ENCODE results near the gene TERT. TPM values are rescaled to one million over a fixed set of nuclear protein-coding genes. Genes with fewer than 3 reads are reported as not detected.

Gene TERT
- total and polyA plus RNA-seq, 10 of the 15 experiments (the other 5 are each of a cell fraction or from before 2014, with no cell fraction given): 0.08 to 21.5 (median 5.0) TPM

DNA sequence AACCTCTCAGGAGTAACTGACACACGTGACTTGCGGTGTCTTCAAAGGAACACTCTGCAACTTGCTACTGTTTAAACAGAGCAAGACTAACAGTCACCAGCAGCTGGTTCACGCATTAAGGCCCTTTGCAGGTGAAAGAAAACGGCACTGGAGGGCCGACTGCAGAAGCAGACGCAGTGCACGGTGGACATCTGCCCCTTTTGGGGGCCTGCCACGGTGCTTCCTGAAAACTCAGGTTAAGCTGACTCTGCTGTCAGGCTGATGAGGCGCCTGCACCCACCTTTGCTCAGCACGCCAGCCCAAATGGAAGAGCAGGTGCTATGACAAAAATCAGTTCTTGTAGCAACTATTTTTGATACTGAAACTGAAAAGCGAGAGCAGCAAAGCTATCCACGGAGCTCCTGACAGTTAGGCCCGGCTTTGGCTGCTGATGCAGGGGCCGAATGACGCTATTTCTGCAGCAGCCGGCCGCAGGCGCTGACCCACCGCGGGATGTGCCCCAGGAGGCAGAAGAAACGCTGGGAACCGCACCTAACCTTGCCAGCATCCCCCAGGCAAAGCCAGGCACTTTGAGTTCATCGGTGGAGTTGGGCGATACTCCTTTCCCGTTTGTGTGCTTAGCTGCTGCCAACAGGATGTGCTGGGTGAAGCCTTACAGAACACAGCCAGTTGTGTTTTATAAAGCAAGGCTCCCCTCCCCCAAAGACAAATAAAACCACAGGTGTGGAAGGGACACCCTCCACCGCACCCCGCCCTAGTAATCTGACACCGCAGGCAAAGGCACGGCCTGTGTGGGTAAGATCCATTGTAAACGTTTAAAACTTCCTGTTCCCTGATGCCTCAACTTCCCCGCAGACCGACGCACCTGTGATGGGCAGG lies 21.1 kb upstream of the TERT start:
- in situ Hi-C loops (cut with MboI): no loop called here
- Histone ChIP-seq H3K36me3 (ENCODE audit: control insufficient read depth in 2 of 2, insufficient read depth in 2 of 2, low read length in 1 of 2) (peaks cover 11 to 22% of the 10 kb centered on the region in 2 experiments), H3K79me2 (ENCODE audit: control insufficient read depth, insufficient read depth, low read length) (no peaks in the 10 kb centered on the region), H3K9ac (ENCODE audit: control insufficient read depth, insufficient read depth, low read length) (peak overlapping the region; percentile 52), H2AFZ (ENCODE audit: control insufficient read depth, low read depth, low read length) (no peak overlapping the region; the same call in 1 of the 2 replicates), H3K4me3 (peak overlapping the region; percentile 40; the same call in 1 of the 2 replicates), H3K4me2 (ENCODE audit: control insufficient read depth, insufficient read depth) (peak overlapping the region; percentile 97), H3K27me3 (replicated peaks in 1 of 2; ENCODE audit: control insufficient read depth in 2 of 2, insufficient read depth in 2 of 2, low read length in 1 of 2) (no peaks in the 10 kb centered on the region), H3K9me3 (replicated peaks; ENCODE audit: control insufficient read depth, insufficient read depth, low read length) (peaks cover 8% of the 10 kb centered on the region), H3K27ac (ENCODE audit: control insufficient read depth, insufficient read depth) (peak overlapping the region; percentile 79), H3K4me1 (ENCODE audit: control insufficient read depth, insufficient read depth, low read length) (peaks cover 50% of the 10 kb centered on the region), H4K20me1 (ENCODE audit: control insufficient read depth, insufficient read depth) (no peaks in the 10 kb centered on the region)
- ChIA-PET SMC1A (ENCODE audit: uncharacterized antibody, unreplicated experiment) (interaction anchor here (0.6 to 1.9 kb wide), 14 partner anchors 13 to 221 kb away, joined by 3 to 10 read pairs (median 4); partner anchors contain the start of gene TERT), CTCF (interaction anchor here (0.9 to 1.9 kb wide), 4 partner anchors 11 to 26 kb away, joined by 3 to 8 read pairs (median 4); no protein-coding TSS in a partner anchor), RAD21 (ENCODE audit: unreplicated experiment) (interaction anchor here (0.7 to 2.0 kb wide), 9 partner anchors 10 to 179 kb away, joined by 3 to 7 read pairs (median 3); no protein-coding TSS in a partner anchor), POLR2A (interaction anchor here (0.6 to 3.3 kb wide), 9 partner anchors 10 to 222 kb away, joined by 3 to 14 read pairs (median 3); partner anchors contain the start of genes CLPTM1L and TERT)
- ATAC-seq (peak; percentile 66), DNase-seq (ENCODE audit: low read depth, low spot score) (peak; percentile 69), FAIRE-seq (peak; percentile 82)
- no TSS peak for BruUV-seq (replicated peaks)
- intact Hi-C loops (cut with micrococcal nuclease; ENCODE audit: unreplicated experiment): loop anchor here (10.0 kb wide), 1 partner anchor 479 kb away; the partner anchor contains the start of gene MRPL36
- under 1% methylated on average over 33 of the region's 33 CpGs for WGBS (ENCODE audit: insufficient coverage, insufficient replicate concordance, low lambda C conversion rate, missing lambda C conversion rate)
- no peak for TF ChIP-seq STAT3 (IDR thresholded peaks at IDR 0.05; ENCODE audit: low read depth, low read length)
- TF ChIP-seq, protein P1, sequence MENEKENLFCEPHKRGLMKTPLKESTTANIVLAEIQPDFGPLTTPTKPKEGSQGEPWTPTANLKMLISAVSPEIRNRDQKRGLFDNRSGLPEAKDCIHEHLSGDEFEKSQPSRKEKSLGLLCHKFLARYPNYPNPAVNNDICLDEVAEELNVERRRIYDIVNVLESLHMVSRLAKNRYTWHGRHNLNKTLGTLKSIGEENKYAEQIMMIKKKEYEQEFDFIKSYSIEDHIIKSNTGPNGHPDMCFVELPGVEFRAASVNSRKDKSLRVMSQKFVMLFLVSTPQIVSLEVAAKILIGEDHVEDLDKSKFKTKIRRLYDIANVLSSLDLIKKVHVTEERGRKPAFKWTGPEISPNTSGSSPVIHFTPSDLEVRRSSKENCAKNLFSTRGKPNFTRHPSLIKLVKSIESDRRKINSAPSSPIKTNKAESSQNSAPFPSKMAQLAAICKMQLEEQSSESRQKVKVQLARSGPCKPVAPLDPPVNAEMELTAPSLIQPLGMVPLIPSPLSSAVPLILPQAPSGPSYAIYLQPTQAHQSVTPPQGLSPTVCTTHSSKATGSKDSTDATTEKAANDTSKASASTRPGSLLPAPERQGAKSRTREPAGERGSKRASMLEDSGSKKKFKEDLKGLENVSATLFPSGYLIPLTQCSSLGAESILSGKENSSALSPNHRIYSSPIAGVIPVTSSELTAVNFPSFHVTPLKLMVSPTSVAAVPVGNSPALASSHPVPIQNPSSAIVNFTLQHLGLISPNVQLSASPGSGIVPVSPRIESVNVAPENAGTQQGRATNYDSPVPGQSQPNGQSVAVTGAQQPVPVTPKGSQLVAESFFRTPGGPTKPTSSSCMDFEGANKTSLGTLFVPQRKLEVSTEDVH (IDR thresholded peaks at IDR 0.05; ENCODE audit: low read depth, partially characterized antibody): peak; percentile 56
- peak; percentile 90 for TF ChIP-seq CREM (IDR thresholded peaks at IDR 0.05; ENCODE audit: low read depth)
- peak; percentile 89 for TF ChIP-seq MEF2B (IDR thresholded peaks at IDR 0.05; ENCODE audit: partially characterized antibody, poor library complexity, severe bottlenecking)
- TF ChIP-seq, protein P2, sequence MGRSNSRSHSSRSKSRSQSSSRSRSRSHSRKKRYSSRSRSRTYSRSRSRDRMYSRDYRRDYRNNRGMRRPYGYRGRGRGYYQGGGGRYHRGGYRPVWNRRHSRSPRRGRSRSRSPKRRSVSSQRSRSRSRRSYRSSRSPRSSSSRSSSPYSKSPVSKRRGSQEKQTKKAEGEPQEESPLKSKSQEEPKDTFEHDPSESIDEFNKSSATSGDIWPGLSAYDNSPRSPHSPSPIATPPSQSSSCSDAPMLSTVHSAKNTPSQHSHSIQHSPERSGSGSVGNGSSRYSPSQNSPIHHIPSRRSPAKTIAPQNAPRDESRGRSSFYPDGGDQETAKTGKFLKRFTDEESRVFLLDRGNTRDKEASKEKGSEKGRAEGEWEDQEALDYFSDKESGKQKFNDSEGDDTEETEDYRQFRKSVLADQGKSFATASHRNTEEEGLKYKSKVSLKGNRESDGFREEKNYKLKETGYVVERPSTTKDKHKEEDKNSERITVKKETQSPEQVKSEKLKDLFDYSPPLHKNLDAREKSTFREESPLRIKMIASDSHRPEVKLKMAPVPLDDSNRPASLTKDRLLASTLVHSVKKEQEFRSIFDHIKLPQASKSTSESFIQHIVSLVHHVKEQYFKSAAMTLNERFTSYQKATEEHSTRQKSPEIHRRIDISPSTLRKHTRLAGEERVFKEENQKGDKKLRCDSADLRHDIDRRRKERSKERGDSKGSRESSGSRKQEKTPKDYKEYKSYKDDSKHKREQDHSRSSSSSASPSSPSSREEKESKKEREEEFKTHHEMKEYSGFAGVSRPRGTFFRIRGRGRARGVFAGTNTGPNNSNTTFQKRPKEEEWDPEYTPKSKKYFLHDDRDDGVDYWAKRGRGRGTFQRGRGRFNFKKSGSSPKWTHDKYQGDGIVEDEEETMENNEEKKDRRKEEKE (IDR thresholded peaks at IDR 0.05): no peak
- TF ChIP-seq CREB1 (IDR thresholded peaks at IDR 0.05; ENCODE audit: low read depth): peak; percentile 56; the same call in 1 of the 2 replicates
- no peak for TF ChIP-seq ZNF24 (IDR thresholded peaks at IDR 0.05)
- TF ChIP-seq, protein P3, sequence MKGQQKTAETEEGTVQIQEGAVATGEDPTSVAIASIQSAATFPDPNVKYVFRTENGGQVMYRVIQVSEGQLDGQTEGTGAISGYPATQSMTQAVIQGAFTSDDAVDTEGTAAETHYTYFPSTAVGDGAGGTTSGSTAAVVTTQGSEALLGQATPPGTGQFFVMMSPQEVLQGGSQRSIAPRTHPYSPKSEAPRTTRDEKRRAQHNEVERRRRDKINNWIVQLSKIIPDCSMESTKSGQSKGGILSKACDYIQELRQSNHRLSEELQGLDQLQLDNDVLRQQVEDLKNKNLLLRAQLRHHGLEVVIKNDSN (IDR thresholded peaks at IDR 0.05; ENCODE audit: borderline replicate concordance, extremely low read length, insufficient read depth, low read depth, low read length): no peak
- no peak for TF ChIP-seq NRF1 (conservative IDR thresholded peaks at IDR 0.05; ENCODE audit: low read depth, low read length)
- no peak for TF ChIP-seq ZZZ3 (IDR thresholded peaks at IDR 0.05; ENCODE audit: control insufficient read depth, insufficient read length, low read depth)
